Endothelial cell of umbilical vein (primary cell): ENCODE results near the gene ELP6. TPM values are rescaled to one million over a fixed set of nuclear protein-coding genes. Genes with fewer than 3 reads are reported as not detected.
"Not testable (repeated sequence)": the region's sequence is repeated elsewhere in the genome, so short reads cannot be mapped to it uniquely, and the experiment has no call there.

ENCODE experiments used
- BruUV-seq: library from RNA; stranded (reverse); fragments of 400-500 nt; replicated peaks from 2 replicates; lab custom pipeline; 2021; lab: Mats Ljungman, UMichigan
- CTCF ChIA-PET: fragments of 300-600, 350-600 bp; sonication (Branson Sonifier 250); formaldehyde crosslinking; loops from one replicate; lab custom pipeline; 2021; ENCODE audit warnings: antibody characterized with exemption, inconsistent platforms; lab: Charles Lee
- POLR2A ChIA-PET: fragments of 300-600, 350-600 bp; sonication (Branson Sonifier 250); formaldehyde crosslinking; loops from one replicate; lab custom pipeline; 2021; ENCODE audit warnings: antibody characterized with exemption, inconsistent platforms; lab: Charles Lee
- DNase-seq: peaks from one replicate; pipeline ENCODE4 v3.0.0-alpha.2; 2011; ENCODE audit warnings: low read depth, low spot score
- FAIRE-seq: peaks from 2 replicates; lab custom pipeline; 2011; peaks lifted over from hg19 to GRCh38; lab: Jason Lieb, UNC
- H2AFZ ChIP-seq: 2 replicates; pipeline ENCODE4 v1.6.0; 2012; ENCODE audit warnings: low read depth, low read length, control low read depth, inconsistent platforms
- H3K27ac ChIP-seq: 2 replicates; pipeline ENCODE4 v1.5.1; 2011; ENCODE audit warnings: low read depth, mild to moderate bottlenecking, control low read depth, low read length, moderate library complexity; ENCODE audit not compliant: insufficient read depth
- H3K27me3 ChIP-seq, 2 experiments: 2 replicates each; pipeline versions ENCODE4 v1.6.0 to v1.6.1; 2011; ENCODE audit warnings: low read length in 2 of 2, mixed read lengths in 1 of 2; ENCODE audit not compliant: control insufficient read depth in 2 of 2, insufficient read depth in 2 of 2
- H3K36me3 ChIP-seq, 2 experiments: 2 replicates in 1 of 2; 3 replicates in 1 of 2; pipeline ENCODE4 v1.5.1; 2011; ENCODE audit warnings: low read length in 2 of 2, mild to moderate bottlenecking in 1 of 2, moderate library complexity in 1 of 2; ENCODE audit not compliant: control insufficient read depth in 2 of 2, insufficient read depth in 2 of 2; ENCODE audit errors: extremely low read depth in 1 of 2
- H3K4me1 ChIP-seq: 3 replicates; pipeline ENCODE4 v1.5.1; 2011; ENCODE audit warnings: mild to moderate bottlenecking, low read length; ENCODE audit not compliant: control insufficient read depth, insufficient read depth; ENCODE audit errors: extremely low read depth
- H3K4me2 ChIP-seq: 2 replicates; pipeline ENCODE4 v1.6.1; 2011; ENCODE audit warnings: low read length, control low read depth, mixed read lengths; ENCODE audit not compliant: insufficient read depth
- H3K4me3 ChIP-seq, 3 experiments: fragments of 200-600 bp in 1 of 3; sonication (generic), shearing (Covaris generic) in 1 of 3; replicated peaks in 1 of 3; 2 replicates each; pipeline ENCODE4 v1.5.1; 2011 to 2016; ENCODE audit warnings: control low read depth in 3 of 3, low read length in 3 of 3, mild to moderate bottlenecking in 2 of 3, inconsistent platforms in 1 of 3, low read depth in 1 of 3, moderate library complexity in 1 of 3; ENCODE audit not compliant: insufficient read depth in 1 of 3
- H3K79me2 ChIP-seq: 2 replicates; pipeline ENCODE4 v1.6.0; 2012; ENCODE audit warnings: low read length, inconsistent platforms; ENCODE audit not compliant: control insufficient read depth, insufficient read depth
- H3K9ac ChIP-seq: replicated peaks from 2 replicates; pipeline ENCODE3; 2011; ENCODE audit warnings: low read length, control low read depth; ENCODE audit not compliant: insufficient read depth; ENCODE audit errors: extremely low read depth
- H3K9me1 ChIP-seq: replicated peaks from 3 replicates; pipeline ENCODE4 v1.6.0; 2011; ENCODE audit warnings: mild to moderate bottlenecking, low read length; ENCODE audit not compliant: control insufficient read depth, insufficient read depth; ENCODE audit errors: extremely low read depth
- H3K9me3 ChIP-seq: replicated peaks from 2 replicates; pipeline ENCODE4 v1.5.1; 2012; ENCODE audit warnings: low read length, inconsistent platforms; ENCODE audit not compliant: control insufficient read depth, insufficient read depth
- H4K20me1 ChIP-seq: replicated peaks from 2 replicates; pipeline ENCODE3; 2011; ENCODE audit warnings: mild to moderate bottlenecking, low read length; ENCODE audit not compliant: control insufficient read depth, insufficient read depth; ENCODE audit errors: extremely low read depth
- EZH2 ChIP-seq: IDR thresholded peaks from 2 replicates; pipeline ENCODE4 v1.6.1; 2012; ENCODE audit warnings: borderline replicate concordance, low read depth, mild to moderate bottlenecking, moderate library complexity, low read length, inconsistent platforms; ENCODE audit not compliant: severe bottlenecking
- FOS ChIP-seq: IDR thresholded peaks from 2 replicates; pipeline ENCODE4 v1.6.1; 2011; ENCODE audit warnings: mild to moderate bottlenecking, low read length, moderate library complexity, borderline replicate concordance; ENCODE audit not compliant: insufficient read depth
- GATA2 ChIP-seq: IDR thresholded peaks from 2 replicates; pipeline ENCODE4 v1.7.0; 2011; ENCODE audit warnings: low read depth, mild to moderate bottlenecking, moderate library complexity, mixed read lengths, low read length; ENCODE audit not compliant: insufficient read length, insufficient read depth
- JUN ChIP-seq: IDR thresholded peaks from 2 replicates; pipeline ENCODE4 v1.6.1; 2011; ENCODE audit warnings: borderline replicate concordance, low read depth; ENCODE audit not compliant: insufficient read length, insufficient read depth
- MYC ChIP-seq: IDR thresholded peaks from one replicate; pipeline ENCODE4 v1.6.1; 2011; ENCODE audit warnings: mild to moderate bottlenecking, low read depth, low read length
- POLR2A ChIP-seq: IDR thresholded peaks from 2 replicates; pipeline ENCODE4 v1.6.1; 2012; ENCODE audit warnings: low read depth, mild to moderate bottlenecking, control low read depth, low read length
- POLR2AphosphoS5 ChIP-seq: IDR thresholded peaks from 2 replicates; pipeline ENCODE4 v1.6.1; 2012; ENCODE audit warnings: low read depth, mild to moderate bottlenecking, control low read depth, low read length, moderate library complexity; ENCODE audit not compliant: insufficient read depth
- dilution Hi-C: fragments of 300-500 bp; cut with MboI; formaldehyde crosslinking; loops from one replicate; pipeline ENCODE4 v1.15.0; 2019; ENCODE audit warnings: low sequenced_read_pairs; ENCODE audit not compliant: extremely low pct_ligation_motif_present
- intact Hi-C: fragments of 100-400 bp; cut with micrococcal nuclease; formaldehyde crosslinking; loops from one replicate; pipeline ENCODE4 v1.10.0; 2022
- polyA plus RNA-seq, 4 experiments: library from polyadenylated mRNA; depleted of rRNA in 3 of 4; stranded (reverse) in 3 of 4; unstranded in 1 of 4; fragments of >200 nt; gene quantifications; 2 replicates each; pipeline versions ENCODE4 v1.2.1 to v1.2.3, GENCODE V29; 2011 to 2012; ENCODE audit warnings: missing spikeins in 1 of 4
- total RNA-seq: library from RNA; stranded (reverse); gene quantifications from 2 replicates; pipeline ENCODE4 v1.2.3, GENCODE V29; 2021
- TF ChIP-seq, protein P1 (sequence below), 2 donors: IDR thresholded peaks; 1 replicate in 1 of 2; 2 replicates in 1 of 2; pipeline ENCODE4 v1.5.1; 2011; ENCODE audit warnings: low read length in 2 of 2, mild to moderate bottlenecking in 2 of 2, moderate library complexity in 2 of 2, control low read depth in 1 of 2, inconsistent platforms in 1 of 2, low read depth in 1 of 2; ENCODE audit not compliant: insufficient read depth in 1 of 2; ENCODE audit errors: extremely low read depth in 1 of 2
- TF ChIP-seq, protein P2 (sequence below): IDR thresholded peaks from 2 replicates; pipeline ENCODE4 v1.6.1; 2011; ENCODE audit not compliant: insufficient read depth, insufficient read length

ELP6 gene
- total and polyA plus RNA-seq, 2 donors (not counting 3 experiments of a cell fraction or from before 2014, with no cell fraction given) = 48.1 to 91.0 TPM

DNA sequence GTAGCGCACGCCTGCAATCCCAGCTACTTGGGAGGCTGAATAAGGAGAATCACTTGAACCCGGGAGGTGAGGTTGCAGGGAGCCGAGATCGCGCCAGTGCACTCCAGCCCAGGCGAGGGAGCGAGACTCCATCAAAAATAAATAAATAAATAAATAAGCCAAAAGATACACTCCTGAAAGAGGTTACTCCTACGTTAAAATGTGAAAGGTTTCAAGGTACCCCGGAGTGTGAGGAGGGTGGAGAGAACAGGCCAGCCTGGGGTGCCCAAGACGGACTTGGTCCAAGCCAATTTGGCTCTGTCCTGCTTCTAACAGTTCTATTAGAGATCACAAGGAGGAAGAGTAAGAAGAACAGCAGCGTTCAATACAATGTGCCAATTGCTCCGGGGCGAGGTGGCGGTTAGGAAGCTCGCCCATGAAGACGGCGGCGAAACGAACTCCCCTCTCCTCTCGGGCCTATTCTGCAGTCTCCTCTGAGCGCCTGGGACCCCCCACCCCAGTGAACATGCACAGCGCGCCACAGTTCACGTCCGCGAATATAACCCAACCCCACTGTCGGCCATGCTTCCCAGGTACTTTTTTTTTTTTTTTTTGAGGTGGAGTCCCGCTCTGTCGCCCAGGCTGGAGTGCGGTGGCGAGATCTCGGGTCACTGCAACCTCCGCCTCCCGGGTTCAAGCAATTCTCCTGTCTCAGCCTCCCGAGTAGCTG is 942 bp downstream of the ELP6 start:
- TSS peak; percentile 41 for BruUV-seq
- Histone ChIP-seq H3K79me2 (peaks cover 27% of the 10 kb centered on the region), H3K9me1 (no peaks in the 10 kb centered on the region), H3K4me3 (peak overlapping the region; percentile 43 to 79 (median 64)), H3K27ac (peak overlapping the region; percentile 71), H4K20me1 (no peaks in the 10 kb centered on the region), H3K9ac (peak overlapping the region; percentile 69), H3K9me3 (no peaks in the 10 kb centered on the region), H3K36me3 (peaks cover 10 to 15% of the 10 kb centered on the region in 2 experiments), H2AFZ (peak overlapping the region; percentile 81), H3K4me2 (peak overlapping the region; percentile 70), H3K27me3 (no peaks in the 10 kb centered on the region), H3K4me1 (peaks cover 12% of the 10 kb centered on the region)
- FAIRE-seq = peak; percentile 8
- peak; percentile 56 for DNase-seq
- intact Hi-C loops (loop anchor here (1.0 kb wide), 2 partner anchors 91 to 269 kb away; partner anchors contain the start of gene SMARCC1), dilution Hi-C loops (no loop called here)
- CTCF ChIA-PET = no interaction called here
- TF ChIP-seq MYC (no peak), POLR2A (no peak), FOS (no peak), POLR2AphosphoS5 (no peak), GATA2 (no peak), JUN (no peak), EZH2 (no peak)
- TF ChIP-seq, protein P1, sequence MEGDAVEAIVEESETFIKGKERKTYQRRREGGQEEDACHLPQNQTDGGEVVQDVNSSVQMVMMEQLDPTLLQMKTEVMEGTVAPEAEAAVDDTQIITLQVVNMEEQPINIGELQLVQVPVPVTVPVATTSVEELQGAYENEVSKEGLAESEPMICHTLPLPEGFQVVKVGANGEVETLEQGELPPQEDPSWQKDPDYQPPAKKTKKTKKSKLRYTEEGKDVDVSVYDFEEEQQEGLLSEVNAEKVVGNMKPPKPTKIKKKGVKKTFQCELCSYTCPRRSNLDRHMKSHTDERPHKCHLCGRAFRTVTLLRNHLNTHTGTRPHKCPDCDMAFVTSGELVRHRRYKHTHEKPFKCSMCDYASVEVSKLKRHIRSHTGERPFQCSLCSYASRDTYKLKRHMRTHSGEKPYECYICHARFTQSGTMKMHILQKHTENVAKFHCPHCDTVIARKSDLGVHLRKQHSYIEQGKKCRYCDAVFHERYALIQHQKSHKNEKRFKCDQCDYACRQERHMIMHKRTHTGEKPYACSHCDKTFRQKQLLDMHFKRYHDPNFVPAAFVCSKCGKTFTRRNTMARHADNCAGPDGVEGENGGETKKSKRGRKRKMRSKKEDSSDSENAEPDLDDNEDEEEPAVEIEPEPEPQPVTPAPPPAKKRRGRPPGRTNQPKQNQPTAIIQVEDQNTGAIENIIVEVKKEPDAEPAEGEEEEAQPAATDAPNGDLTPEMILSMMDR (IDR thresholded peaks at IDR 0.05; ENCODE audit: extremely low read depth in 1 of 2, insufficient read depth in 1 of 2, low read depth in 1 of 2, low read length in 2 of 2) = no peak
- TF ChIP-seq, protein P2, sequence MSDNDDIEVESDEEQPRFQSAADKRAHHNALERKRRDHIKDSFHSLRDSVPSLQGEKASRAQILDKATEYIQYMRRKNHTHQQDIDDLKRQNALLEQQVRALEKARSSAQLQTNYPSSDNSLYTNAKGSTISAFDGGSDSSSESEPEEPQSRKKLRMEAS = no peak
- POLR2A ChIA-PET = no interaction called here

DNA sequence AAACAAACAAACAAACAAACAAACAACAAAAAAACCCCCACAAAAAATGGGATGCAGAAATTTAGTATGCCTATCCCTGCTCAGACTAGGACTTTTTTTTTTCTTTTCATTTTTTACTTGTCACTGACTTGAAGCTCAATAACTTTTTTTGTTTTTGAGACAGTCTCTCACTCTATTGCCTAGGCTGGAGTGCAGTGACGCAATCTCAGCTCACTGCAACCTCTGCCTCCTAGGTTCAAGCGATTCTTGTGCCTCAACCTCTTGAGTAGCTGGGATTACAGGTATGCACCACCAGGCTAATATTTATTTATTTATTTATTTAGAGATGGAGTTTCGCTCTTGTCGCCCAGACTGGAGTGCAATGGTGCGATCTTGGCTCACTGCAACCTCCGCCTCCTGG is 8.2 kb downstream of the ELP6 start:
- H3K36me3 ChIP-seq = peaks cover 20 to 23% of the 10 kb centered on the region in 2 experiments
- H3K27ac ChIP-seq, H3K9me3 ChIP-seq, H4K20me1 ChIP-seq, DNase-seq, H3K4me2 ChIP-seq, dilution Hi-C loops, FAIRE-seq, intact Hi-C loops, H3K9me1 ChIP-seq, H3K27me3 ChIP-seq, H3K79me2 ChIP-seq, POLR2A ChIA-PET, H3K4me1 ChIP-seq, H3K9ac ChIP-seq, BruUV-seq, H3K4me3 ChIP-seq, H2AFZ ChIP-seq: not testable (repeated sequence)
- CTCF ChIA-PET = interaction anchor here (1.3 kb wide), 1 partner anchor 16 kb away, joined by 4 read pairs; no protein-coding TSS in a partner anchor
